NCI-H2227 (cell line): Measurements from ENCODE around the gene KPTN.
A peak's percentile ranks its signal among the peaks of the same experiment; 100 is the strongest.
"Not testable (repeated sequence)": the region's sequence is repeated elsewhere in the genome, so short reads cannot be mapped to it uniquely, and the experiment has no call there.

ENCODE experiments used
- DNase-seq: peaks from one replicate; lab custom pipeline; 2025; ENCODE audit not compliant: unreplicated experiment; lab: John Stamatoyannopoulos, UW

The KPTN gene

DNA sequence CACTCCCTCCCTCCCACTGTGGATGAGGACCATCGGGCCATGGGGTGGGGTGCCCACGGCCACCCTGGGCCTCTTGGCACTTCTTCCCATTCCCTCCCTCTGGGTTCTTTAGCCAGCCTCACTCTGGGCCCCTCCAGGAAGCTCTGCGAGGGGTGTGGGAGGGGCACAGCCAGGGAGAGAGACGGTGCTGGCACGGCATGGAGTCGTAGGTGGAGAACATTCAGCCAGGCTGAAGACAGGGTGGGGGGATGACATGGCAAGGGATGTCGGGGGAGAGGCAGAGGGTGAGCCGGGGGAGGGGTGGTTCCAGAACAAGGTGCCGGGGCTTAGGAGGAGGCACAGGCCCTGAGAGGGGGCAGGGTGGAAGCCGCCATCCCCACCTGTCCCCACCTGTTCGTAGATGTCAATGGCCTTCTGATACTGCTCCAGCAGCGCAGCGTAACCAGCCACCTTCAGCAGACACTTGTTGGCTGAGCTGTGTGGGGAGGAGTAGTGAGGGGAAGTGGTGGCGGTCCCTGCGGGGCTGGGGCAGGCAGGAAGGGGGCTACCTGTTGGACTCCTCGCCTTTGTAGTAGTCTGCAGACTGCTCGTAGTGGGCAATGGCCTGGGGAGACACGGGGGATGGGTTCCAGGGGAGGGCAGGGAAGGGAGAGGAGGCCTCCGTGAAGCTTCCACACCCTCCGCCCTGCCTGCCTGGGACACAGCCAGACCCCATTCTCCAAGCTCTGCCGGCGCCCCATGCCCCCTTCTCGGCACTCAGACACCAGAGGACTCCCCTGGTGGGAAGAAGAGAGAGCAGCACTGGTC is 8.8 kb upstream of the KPTN start:
- no peak for DNase-seq

DNA sequence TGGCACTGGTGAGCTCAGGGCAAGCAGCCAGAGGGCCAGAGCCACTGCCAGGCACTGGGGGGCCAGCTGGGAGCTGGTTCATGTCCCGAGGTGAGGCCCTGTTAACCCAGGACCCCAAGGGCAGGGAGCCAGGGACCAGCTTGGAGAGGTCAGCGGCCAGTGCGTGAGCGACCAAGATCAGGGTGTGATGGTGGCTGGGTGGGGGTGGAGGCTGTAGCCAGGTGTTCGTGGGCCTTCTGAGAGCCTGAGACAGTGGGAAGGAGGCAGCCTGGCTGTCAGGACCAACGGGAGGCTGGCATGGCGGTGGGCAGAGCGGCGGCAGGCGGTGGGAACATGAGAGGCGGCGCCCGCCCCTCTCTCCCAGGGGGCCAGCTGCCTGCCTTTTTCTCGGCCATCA is 8.1 kb upstream of the KPTN start:
- DNase-seq = no peak

DNA sequence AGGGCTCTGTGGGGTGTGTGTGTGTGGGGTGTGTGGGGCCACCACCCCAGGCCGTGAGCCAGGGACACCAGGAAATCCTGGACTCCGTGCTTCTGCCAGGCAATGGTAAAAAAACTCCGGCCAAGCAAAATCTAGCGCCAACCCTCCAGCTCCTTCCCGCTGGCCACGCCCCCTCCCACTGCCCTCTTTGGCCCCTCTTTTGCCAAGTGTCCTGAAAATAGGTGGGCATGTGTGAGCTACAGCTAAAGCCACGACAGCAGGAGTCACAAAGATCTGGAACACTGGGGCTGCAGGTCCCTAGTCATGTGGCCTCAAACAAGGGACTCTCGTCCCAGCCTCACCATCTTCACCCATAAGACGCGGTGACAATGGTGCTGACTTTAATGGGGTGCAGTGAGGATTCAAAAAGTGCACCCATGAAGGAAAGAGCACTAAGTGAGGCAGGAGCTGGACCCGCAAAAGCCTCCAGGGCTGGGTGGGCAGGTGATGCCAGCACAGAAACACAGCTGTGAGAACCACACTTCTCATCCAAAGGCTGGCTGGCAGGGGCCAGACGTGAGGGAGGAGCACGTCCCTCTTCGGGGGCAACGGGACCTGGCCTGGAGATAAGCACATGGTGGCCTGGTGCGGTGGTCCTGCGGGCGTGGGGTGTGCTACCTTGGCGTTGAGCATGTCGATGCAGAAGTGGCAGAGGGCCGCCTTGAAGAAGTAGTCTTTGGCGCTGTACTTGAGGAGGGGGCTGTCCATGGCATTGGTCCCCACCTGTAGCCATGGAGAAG is 7.5 kb upstream of the KPTN start:
- no peak for DNase-seq

DNA sequence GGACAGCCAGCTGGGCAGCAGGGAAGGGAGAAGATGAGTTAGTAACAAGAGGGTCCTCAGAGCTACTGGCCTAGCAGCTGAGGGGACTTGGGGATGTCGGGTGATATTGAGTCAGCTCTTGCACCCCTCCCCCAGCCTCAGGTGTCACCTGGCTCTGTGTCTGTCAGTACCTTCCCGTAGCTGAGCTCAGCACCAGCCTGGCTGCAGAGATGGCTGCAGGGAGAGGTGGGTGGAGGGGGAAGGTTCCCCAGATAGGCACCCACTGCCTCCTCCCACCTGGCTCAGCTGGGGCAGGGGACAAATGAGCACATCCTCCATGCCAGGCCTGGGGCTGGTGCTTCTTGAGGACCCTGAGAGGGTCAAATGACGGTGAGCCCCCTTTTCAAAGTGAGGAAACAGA is 6.8 kb upstream of the KPTN start:
- no peak for DNase-seq

DNA sequence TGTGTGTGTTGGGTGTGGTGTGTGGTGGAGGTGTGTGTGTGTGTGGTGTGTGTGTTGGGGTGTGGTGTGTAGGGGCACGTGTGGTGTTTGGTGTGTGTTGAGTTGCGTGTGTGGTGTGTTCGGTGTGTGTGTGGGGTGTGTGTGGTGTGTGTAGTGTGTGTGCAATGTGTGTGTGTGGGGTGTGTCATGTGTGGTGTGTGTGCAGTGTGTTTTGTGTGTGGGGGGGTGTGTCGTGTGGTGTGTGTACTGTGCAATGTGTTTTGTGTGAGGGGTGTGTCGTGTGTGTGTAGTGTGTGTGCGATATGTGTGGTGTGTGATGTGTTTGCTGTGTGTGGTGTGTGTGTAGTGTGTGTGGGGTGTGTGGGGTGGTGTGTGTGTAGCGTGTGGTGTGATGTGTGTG is 6.0 kb upstream of the KPTN start:
- DNase-seq = no peak

DNA sequence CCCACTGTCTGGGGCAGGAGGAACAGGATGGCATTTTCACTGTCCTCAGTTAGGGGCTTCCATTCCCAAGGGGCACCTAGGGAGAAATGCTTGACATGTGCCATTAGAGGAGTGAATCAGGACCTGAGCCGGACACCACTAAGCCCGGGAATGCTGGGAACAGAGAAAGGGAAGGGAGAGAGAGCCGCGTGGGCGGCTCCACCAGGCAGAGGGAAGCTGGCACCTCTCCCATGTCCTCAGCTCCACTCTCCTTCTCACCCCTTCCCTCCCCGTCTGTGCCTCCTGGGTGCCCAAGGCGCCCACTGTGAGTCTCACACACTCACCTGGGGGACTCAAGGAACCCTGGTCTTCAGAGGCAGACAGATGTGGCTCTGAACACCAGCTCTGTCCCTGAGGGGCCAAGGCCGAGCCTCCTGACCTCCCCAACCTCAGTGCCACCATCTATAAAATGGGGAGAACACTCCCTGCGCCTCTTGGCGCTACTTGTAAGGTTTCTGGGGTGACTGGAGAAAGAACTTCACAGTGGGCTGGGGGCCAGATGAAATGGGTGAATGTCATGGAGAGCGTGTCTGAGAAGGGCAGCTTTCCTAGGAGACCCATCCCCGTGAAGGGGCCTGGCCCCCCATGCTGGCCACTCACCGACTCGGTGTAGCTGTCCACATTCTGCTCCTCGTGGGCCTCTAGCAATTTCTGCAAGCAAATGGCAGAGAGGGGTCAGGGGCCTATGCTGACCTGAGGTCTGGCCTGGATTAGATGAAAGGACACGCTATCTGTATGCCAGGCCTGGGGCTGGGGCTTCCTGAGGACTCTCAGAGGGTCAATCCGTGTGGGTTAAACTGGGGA is 5.3 kb upstream of the KPTN start:
- DNase-seq = no peak

DNA sequence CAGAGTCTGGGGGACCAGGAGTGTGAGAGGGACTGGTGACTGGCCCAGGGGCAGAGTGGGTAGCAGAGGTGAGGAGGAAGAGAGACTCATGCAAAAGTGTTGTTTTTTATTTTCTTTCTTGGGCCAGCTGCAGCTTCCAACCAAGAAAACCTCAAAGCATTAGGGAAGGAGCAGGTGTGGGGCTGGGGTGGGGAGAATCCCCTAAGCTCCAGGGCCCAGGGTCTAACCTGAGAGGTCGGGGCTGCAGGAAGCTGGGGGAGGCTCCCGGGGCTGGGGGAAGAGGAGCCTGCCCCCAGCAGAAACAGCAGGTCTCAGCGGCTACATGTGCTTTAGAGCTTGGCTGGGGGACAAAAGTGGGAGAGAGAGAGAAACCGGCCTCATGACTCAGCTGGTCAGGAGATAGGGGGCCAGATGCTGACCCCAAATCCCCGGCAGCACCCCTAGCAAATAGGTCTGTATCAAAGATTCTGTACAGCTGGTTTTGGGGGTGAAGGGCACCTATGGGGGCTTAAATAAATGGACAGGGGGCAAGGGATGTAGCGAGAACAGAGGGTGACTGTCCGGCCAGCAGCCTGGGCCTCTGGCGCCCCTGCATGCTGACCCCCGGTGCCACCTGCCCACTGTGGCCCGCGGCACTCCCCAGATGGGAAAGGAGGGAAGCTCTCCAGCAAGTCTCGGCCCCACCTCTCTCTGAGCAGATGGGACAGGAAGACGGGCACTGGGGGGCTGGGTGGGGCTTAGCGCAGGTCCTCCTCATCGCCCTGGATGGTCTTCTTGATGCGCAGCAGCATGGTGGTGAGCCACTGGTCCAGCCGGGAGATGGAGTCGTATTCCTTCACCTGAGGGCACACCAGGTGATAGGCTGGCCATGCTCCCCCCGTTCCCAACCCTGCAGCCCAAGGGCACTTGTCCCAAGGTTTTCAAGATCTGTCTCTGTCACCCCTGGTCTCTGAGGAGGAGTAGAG is 3.8 kb upstream of the KPTN start:
- DNase-seq = no peak

DNA sequence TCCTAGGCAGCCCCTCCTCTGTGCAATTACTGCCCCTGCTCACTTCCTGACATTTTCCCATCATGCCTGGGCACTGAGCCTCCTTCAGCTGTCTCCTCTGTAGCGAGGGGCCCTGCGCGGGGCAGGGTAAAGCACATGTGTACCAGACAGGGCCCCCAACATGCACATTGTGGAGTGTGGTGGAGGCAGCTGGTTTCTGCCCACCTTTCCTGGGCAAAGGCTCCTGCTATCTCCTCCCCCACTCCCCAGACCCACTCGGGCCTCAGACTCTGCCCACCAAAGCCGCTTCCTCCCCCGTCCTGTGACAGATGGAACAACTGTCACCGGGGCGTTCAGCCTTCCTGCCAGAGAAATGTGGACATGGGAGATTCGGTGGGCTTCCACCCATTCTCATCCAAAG is 2.9 kb upstream of the KPTN start:
- DNase-seq = no peak

DNA sequence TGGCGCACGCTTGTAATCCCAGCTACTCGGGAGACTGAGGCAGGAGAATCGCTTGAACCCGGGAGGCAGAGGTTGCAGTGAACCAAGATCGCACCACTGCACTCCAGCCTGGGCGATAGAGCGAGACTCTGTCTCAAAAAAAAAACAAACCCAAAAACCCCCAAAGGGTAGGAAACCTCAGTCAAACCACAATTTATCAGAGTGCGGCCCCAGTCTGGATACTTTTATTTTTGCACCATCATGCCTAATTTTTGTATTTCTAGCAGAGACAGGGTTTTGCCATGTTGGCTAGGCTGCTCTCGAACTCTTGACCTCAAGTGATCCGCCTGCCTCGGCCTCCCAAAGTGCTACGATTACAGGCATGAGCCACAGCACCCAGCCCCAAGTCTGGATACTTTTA is 2.2 kb upstream of the KPTN start:
- not testable (repeated sequence) for DNase-seq

DNA sequence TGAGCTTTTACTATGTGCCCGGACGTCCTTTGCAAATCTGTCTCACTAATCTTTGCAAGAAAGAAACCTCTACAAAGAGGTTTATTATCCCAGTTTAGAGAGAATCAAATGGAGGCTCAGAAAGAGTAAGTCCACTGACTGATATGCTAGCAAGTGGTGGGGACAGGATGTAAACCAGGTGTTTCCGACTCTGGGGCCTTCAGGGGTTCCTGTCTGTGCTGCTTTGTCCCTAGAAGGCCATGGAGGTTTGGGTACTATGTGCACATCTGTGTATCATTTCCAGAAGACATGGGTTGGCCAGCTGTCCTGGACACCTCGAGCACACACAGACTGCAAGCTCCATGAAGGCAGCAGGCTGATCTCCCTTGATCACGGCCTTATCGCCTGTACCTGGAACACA is 1.2 kb upstream of the KPTN start:
- DNase-seq = no peak

DNA sequence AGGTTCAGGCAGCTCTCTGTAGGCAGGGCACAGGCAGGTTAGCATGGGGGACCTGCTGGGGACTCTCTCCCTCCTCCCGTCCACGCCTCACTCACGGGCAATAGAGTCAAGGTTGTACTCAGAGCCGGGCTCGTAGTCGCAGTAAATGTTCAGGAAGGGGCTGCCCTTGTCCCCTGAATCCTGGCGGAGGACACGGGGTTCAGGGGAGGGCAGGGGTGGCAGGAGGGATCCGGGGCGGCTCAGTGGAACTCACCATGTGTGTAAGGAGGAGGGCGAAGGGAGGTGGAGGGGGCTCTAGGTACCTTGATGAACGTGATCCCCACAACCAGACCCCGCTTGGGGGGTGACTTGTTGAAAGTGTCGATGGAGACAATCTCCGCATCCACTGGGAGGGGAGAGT is 819 bp downstream of the KPTN start:
- no peak for DNase-seq

DNA sequence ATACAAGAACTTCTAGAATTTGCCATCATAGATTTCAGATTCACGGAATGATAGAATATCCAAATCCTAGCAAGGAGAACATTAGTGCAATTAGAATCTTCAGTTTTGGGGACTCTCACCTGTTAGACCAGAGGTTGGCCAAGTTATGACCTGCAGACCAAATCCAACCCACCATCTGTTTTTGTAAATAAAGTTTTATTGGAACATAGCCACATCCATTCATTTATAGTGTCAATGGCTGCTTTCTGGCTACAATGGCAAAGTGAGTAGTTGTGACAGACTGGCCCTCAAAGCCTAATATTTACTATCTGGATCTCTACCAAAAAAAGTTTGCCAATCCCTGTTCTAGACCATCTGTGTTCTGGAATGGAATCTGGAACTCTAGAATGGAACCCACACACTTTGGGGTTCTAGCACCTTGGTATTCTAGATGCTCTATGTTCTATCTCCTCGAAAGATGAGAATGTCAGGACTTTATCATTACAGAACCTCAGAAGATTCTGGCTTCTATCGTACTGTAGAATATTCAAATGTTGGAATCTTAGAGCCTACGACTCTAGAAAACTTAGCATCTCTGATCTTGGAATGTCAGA is 2.5 kb downstream of the KPTN start:
- DNase-seq = no peak

DNA sequence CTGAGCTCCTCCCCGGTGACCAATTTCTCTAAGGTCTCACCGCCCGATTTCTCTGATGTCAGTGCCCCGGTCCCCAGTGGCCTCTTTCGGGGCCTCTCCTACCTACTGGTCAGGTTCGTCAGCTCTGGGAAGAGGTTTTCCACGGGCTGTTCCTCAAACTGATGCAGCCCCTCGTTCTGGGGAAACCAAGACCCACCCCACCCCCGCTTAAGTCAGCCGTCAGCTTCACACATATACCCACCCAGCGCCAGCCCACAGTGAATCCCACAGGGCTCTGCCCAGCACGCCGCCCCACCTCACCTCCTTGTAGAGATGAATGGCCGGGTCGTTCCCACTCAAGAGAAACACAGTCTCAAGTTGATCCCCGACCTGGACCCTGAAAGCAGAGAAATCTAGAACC is 3.4 kb downstream of the KPTN start:
- no peak for DNase-seq

DNA sequence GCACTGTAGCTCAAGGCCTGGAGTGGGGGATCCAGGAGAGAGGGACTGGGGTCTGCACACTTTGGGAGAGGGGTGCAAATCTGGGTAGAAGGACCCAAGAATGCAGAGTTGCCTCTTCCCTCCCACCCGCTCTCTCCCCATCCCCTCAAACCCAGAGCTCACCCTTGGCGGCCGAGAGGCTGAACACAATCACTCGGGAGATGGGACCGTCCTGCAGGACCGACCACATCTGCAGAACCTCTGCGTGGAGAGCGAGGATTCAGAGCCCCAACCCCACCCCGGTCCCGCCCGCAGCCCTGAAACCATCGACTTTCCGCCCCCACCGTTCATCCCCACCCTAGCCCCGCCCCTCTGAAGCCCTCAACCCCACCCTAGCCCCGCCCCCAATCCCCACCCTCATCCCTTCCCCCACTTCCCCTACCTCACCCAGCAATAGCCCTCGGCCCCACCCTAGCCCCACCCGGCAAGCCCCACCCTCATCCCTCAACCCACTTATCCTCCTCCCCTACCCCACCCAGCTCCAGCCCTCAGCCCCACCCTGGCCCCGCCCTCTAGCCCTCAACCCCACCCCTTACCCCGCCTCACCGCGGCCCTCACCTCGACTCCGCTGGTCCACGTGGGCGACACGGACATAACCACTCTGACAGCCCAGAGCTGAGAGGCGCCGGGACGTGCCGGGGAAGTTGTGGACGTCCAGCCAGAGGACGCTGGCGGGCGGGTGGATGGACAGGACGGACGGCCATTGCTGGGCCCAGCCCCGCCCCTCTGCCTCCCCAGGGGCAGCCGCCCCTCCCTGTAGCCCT is 4.1 kb downstream of the KPTN start:
- no peak for DNase-seq

DNA sequence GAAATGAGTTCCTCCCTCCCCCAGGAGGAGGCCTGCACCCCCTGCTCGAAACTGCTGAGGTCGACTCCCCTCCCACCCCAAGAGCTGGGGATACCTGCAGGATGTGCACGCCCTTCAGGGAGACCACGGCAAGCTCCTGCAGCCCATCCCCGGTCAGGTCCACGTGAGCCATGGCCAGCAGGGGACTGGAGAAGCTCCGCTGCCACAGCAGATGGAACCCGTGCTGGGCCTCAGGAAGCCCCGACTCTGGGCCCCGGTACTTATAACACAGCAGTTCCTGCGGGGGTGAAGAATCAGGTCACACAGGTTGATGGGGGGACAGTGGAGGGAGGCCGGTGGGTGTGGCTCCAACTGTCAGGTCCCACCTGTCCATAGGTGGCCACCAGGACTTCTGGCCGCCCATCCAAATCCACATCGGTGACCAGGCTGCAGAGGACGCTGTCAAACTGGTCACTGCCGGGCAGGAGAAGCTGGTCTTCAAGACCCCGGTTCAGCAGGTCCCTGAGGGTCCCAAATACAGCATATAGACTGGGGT is 7.5 kb downstream of the KPTN start:
- DNase-seq = no peak

DNA sequence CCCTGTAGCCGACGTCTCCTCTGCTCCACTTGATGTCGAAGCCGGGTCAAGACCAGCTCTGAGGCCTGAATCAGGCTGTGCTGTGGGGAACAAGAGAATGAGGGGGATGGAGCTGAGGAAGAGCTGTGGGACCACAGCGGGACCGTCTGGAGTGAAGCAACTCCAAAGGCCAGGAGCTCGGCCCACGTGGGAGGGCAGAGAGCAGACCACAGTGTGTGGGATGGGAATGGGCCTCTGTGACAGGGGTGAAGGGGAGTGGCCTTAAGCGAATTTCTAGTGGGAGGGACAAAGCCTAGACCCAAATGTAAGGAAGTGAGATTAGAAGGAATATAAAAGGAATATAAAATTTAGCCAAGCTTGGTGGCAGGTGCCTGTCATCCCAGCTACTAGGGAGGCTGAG is 8.6 kb downstream of the KPTN start:
- DNase-seq = no peak

DNA sequence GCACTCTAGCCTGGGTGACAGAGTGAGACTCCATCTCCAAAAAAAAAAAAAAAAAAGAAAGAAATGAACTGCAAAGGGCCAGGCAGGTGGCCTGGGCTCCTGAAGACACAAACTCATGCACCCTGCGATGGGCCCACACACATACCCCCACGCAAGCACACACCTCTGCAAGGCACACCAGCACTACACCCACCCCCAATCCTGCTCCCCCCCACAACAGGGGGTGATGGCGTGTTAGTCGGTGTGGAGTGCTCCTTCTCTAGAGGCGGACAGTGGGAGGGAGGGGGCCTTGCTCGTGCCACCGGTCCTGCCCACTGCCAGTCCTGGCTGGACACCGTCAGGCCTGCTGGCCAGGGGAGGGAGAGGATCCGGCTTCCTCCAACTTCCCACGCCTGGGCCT is 10.7 kb downstream of the KPTN start:
- DNase-seq = no peak

DNA sequence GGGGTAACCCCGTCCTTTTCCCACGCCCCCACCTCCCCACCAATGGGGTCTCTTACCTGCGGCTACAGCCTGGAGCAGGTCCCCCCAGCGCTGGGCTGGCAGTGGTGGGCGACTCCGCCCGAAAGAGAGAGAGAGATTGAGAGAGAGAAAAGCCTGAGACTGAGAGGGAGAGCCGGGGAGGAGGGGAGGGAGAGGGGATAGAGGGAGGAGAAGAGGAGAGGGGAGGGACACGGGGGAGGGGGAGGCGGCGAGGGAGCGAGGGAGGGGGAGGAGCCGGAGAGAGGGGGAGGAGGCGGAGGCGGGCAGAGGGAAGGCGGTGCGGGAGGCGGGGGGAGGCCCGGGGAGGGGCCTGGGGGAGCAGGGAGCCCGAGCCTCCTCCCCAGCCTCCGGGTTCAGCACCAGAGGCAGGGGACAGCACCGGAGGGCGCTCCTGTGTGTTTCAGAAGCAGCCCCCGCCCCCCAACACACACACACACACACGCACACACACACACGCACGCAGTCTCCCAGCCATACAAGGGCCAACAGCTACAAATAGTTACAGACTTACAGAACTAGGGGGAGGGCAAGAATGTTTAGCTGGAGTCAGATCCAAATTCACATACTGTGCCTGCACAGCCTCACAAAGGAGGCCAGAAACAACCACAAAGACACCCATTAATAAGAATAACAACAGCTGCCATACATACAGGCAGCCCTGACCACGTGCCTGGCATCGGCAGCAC is 12.1 kb downstream of the KPTN start, which contains the start of gene SLC8A2:
Gene SLC8A2 (minus strand): TSS at position 161 of the 725 bp plus-strand sequence. CDS start 5,490 bp downstream, outside the sequence.
- peak; percentile 76 for DNase-seq
